HepG2 (cell line): ENCODE data around the gene BPIFA1. TPM values are rescaled to one million over a fixed set of nuclear protein-coding genes. Genes with fewer than 3 reads are reported as not detected.

Experiments used
- ATAC-seq: fragments of 200-7000 bp; cut with Tn5 transposase; 3 replicates; pipeline ENCODE4 v1.9.1; 2020; ENCODE audit warnings: mild to moderate bottlenecking, moderate library complexity
- BruUV-seq: library from RNA; stranded (reverse); fragments of 400-500 nt; replicated peaks from 2 replicates; lab custom pipeline; 2021; lab: Mats Ljungman, UMichigan
- CTCF ChIA-PET: fragments of 300-600 bp; formaldehyde crosslinking; extraction: SDS; loops from one replicate; lab custom pipeline; 2021; ENCODE audit warnings: low total read pairs, inconsistent platforms, low intra/inter-chr PET ratio; lab: Yijun Ruan, JAX
- POLR2A ChIA-PET: fragments of 350-600 bp; sonication (Branson Sonifier 250); formaldehyde crosslinking; loops from one replicate; lab custom pipeline; 2020; ENCODE audit warnings: antibody characterized with exemption, inconsistent platforms; lab: Yijun Ruan, JAX
- DNase-seq: peaks from one replicate; pipeline ENCODE4 v3.0.0-alpha.2; 2015; ENCODE audit warnings: low spot score
- FAIRE-seq: peaks from 3 replicates; lab custom pipeline; 2011; peaks lifted over from hg19 to GRCh38; lab: Jason Lieb, UNC
- H2AFZ ChIP-seq: one replicate; pipeline ENCODE4 v1.6.1; 2011; ENCODE audit warnings: low read length, inconsistent platforms
- H3K27ac ChIP-seq: fragments of 300-600 bp; 3 replicates; pipeline ENCODE4 v1.8.0; 2011; ENCODE audit warnings: mixed run types, mild to moderate bottlenecking, mixed read lengths, low read length, inconsistent platforms; ENCODE audit not compliant: insufficient read depth; ENCODE audit errors: extremely low read length
- H3K27me3 ChIP-seq, 2 experiments: fragments of 200-600 bp in 1 of 2; 2 replicates in 1 of 2; 3 replicates in 1 of 2; pipeline versions ENCODE4 v1.6.0 to v1.8.0; 2011; ENCODE audit warnings: low read length in 2 of 2, mild to moderate bottlenecking in 2 of 2, moderate library complexity in 2 of 2, inconsistent platforms in 1 of 2; ENCODE audit not compliant: insufficient read depth in 2 of 2, control insufficient read depth in 1 of 2
- H3K36me3 ChIP-seq, 2 experiments: fragments of 200-600 bp in 1 of 2; replicated peaks in 1 of 2; 2 replicates in 1 of 2; 3 replicates in 1 of 2; pipeline versions ENCODE4 v1.5.1 to v1.8.0; 2011; ENCODE audit warnings: low read length in 2 of 2, inconsistent platforms in 1 of 2; ENCODE audit not compliant: insufficient read depth in 2 of 2, control insufficient read depth in 1 of 2
- H3K4me1 ChIP-seq: 2 replicates; pipeline ENCODE4 v1.5.1; 2012; ENCODE audit warnings: low read length, inconsistent platforms; ENCODE audit not compliant: insufficient read depth
- H3K4me2 ChIP-seq: 2 replicates; pipeline ENCODE4 v1.6.0; 2011; ENCODE audit warnings: low read depth, low read length, inconsistent platforms
- H3K4me3 ChIP-seq, 3 experiments: fragments of 200-600 bp in 1 of 3; sonication (generic), shearing (Covaris generic) in 1 of 3; replicated peaks in 1 of 3; 2 replicates each; pipeline ENCODE4 v1.5.1; 2011 to 2016; ENCODE audit warnings: low read length in 3 of 3, inconsistent platforms in 2 of 3, low read depth in 2 of 3, mild to moderate bottlenecking in 2 of 3, control low read depth in 1 of 3, mixed read lengths in 1 of 3; ENCODE audit not compliant: insufficient read depth in 1 of 3
- H3K79me2 ChIP-seq: one replicate; pipeline ENCODE4 v1.6.1; 2011; ENCODE audit warnings: low read length, inconsistent platforms; ENCODE audit not compliant: insufficient read depth
- H3K9ac ChIP-seq: 2 replicates; pipeline ENCODE4 v1.6.0; 2011; ENCODE audit warnings: mild to moderate bottlenecking, low read depth, low read length, inconsistent platforms; ENCODE audit not compliant: insufficient read depth
- H3K9me3 ChIP-seq: 2 replicates; pipeline ENCODE4 v1.5.1; 2012; ENCODE audit warnings: mild to moderate bottlenecking, low read length
- H4K20me1 ChIP-seq: 2 replicates; pipeline ENCODE4 v1.6.0; 2011; ENCODE audit warnings: inconsistent platforms, mild to moderate bottlenecking, low read length, moderate library complexity; ENCODE audit not compliant: insufficient read depth
- FOXA1 ChIP-seq, 2 experiments: fragments of 450-650 bp in 1 of 2; sonication (generic) in 1 of 2; formaldehyde crosslinking in 1 of 2; IDR thresholded peaks; 2 replicates each; pipeline versions ENCODE4 v1.4.0 to v1.6.1; 2016 to 2020; ENCODE audit warnings: missing genetic modification reagents in 1 of 2
- ZNF142 ChIP-seq: sonication (generic); formaldehyde crosslinking; IDR thresholded peaks from 2 replicates; pipeline ENCODE4 v1.4.0; 2020; ENCODE audit warnings: missing genetic modification reagents
- WGBS: methylation state at CpG from one replicate; pipeline ENCODE4 v1.1.6; 2017; ENCODE audit warnings: low lambda C conversion rate; 5-methylcytosine and 5-hydroxymethylcytosine counted together
- in situ Hi-C: cut with HindIII; loops from 2 replicates; pipeline ENCODE4 v1.10.0; 2017; ENCODE audit warnings: low pct_unique_long_range_greater_than_20kb; ENCODE audit not compliant: extremely low pct_ligation_motif_present
- intact Hi-C: fragments of 100-400 bp; cut with micrococcal nuclease; formaldehyde crosslinking; loops from one replicate; pipeline ENCODE4 v1.10.0; 2022; ENCODE audit not compliant: unreplicated experiment
- polyA plus RNA-seq, 8 experiments: library from polyadenylated mRNA; depleted of rRNA in 3 of 8; stranded (reverse) in 7 of 8; unstranded in 1 of 8; fragments of >200 nt; fragmentation: Illumina TruSeq in 4 of 8; extraction: Trizol in 4 of 8; gene quantifications; 2 replicates each; pipeline versions ENCODE4 v1.2.1 to v1.2.3, GENCODE V29; 2011 to 2016; ENCODE audit warnings: low read depth in 4 of 8, missing spikeins in 1 of 8, mixed read lengths in 1 of 8; ENCODE audit not compliant: insufficient read depth in 1 of 8
- total RNA-seq, 5 experiments: library from RNA; depleted of rRNA; stranded (reverse); fragments of >200 nt; fragmentation: Illumina TruSeq; extraction: Trizol; gene quantifications; 2 replicates each; pipeline ENCODE4 v1.2.3, GENCODE V29; 2016; ENCODE audit warnings: low read depth in 1 of 5

BPIFA1 gene
- total and polyA plus RNA-seq, 2 of the 13 experiments (the other 11 are each of a cell fraction or from before 2014, with no cell fraction given) = not detected

- H3K4me3 ChIP-seq = no peak overlapping the region
- no peaks in the 10 kb centered on the region for H4K20me1 ChIP-seq
- H3K79me2 ChIP-seq = no peaks in the 10 kb centered on the region
- DNase-seq (no peak), ATAC-seq (no peak), FAIRE-seq (no peak)
- intact Hi-C loops (no loop called here), in situ Hi-C loops (no loop called here)
- H3K4me1 ChIP-seq = no peaks in the 10 kb centered on the region
- ChIA-PET CTCF (no interaction called here), POLR2A (no interaction called here)
- no peak overlapping the region for H2AFZ ChIP-seq
- H3K4me2 ChIP-seq = no peak overlapping the region
- H3K9ac ChIP-seq = no peak overlapping the region
- H3K36me3 ChIP-seq = no peaks in the 10 kb centered on the region
- TF ChIP-seq FOXA1 (IDR thresholded peaks at IDR 0.05) (no peak), FOXA1 (CRISPR knock-in tag; IDR thresholded peaks at IDR 0.05) (no peak), ZNF142 (no peak)
- 7% methylated on average over 1 of the region's 1 CpG for WGBS
- BruUV-seq = no TSS peak
- no peak overlapping the region for H3K27ac ChIP-seq
- H3K27me3 ChIP-seq = peaks cover 0 to 13% of the 10 kb centered on the region in 2 experiments; a peak in 3 of 5 replicates
- H3K9me3 ChIP-seq = no peaks in the 10 kb centered on the region
Measured at GRCh38 chr20:33239418-33239817, 3.6 kb downstream of the BPIFA1 start.
